Esophagus muscularis mucosa (tissue), 4 donors: Measurements from ENCODE around the gene TAF11L3.

ENCODE experiments used
- EP300 ChIP-seq: sonication (generic); formaldehyde crosslinking; IDR thresholded peaks from one replicate; pipeline ENCODE4 v1.6.1; 2017; ENCODE audit warnings: antibody characterized with exemption
- POLR2A ChIP-seq: fragments of 450-650 bp; IDR thresholded peaks from one replicate; pipeline ENCODE4 v1.6.1; 2017; ENCODE audit warnings: antibody characterized with exemption, moderate library complexity, mild to moderate bottlenecking, low read depth
- TF ChIP-seq, protein P1 (sequence below), 3 experiments: fragments of 200-600 bp in 2 of 3; fragments of 450-650 bp in 1 of 3; sonication (generic) in 2 of 3; IDR thresholded peaks; one replicate each; pipeline ENCODE4 v1.5.1; 2017 to 2019; ENCODE audit warnings: antibody characterized with exemption in 3 of 3, mild to moderate bottlenecking in 2 of 3, moderate library complexity in 1 of 3

DNA sequence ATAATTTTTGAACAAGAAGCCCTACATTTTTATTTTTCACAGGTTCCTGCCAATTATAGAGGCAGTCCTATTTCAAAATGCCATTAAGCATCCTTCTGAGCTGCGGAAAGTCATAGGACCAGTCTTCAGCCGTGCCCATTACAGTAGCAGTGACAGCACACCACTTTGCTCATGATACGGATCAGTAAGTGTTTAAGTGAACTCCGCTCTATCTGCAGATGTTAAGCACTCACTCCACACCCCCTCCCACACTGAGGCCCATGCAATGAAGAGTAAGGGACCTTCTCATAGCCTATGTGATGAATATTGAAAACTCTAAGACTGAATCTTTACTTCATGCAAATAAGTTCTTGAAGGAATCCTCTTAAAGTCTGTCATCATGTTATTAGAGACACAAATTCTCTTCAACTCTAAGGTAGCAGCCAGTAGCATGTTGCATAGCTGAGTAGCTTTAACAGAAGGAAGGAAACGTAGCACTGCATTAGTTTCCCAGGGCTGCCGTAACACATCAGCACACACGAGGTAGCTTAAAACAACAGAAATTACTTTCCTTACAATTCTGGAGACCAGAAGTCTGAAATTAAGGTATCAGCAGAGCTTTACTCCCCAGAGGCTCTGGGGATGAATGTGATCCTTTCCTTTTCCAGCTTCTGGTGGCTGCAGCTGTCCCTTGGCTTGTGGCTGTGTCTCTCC, 40.4 kb upstream of the TAF11L3 start:
- TF ChIP-seq, protein P1, sequence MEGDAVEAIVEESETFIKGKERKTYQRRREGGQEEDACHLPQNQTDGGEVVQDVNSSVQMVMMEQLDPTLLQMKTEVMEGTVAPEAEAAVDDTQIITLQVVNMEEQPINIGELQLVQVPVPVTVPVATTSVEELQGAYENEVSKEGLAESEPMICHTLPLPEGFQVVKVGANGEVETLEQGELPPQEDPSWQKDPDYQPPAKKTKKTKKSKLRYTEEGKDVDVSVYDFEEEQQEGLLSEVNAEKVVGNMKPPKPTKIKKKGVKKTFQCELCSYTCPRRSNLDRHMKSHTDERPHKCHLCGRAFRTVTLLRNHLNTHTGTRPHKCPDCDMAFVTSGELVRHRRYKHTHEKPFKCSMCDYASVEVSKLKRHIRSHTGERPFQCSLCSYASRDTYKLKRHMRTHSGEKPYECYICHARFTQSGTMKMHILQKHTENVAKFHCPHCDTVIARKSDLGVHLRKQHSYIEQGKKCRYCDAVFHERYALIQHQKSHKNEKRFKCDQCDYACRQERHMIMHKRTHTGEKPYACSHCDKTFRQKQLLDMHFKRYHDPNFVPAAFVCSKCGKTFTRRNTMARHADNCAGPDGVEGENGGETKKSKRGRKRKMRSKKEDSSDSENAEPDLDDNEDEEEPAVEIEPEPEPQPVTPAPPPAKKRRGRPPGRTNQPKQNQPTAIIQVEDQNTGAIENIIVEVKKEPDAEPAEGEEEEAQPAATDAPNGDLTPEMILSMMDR (IDR thresholded peaks at IDR 0.05) = no peak
- TF ChIP-seq POLR2A = no peak
- no peak for TF ChIP-seq EP300
